Right kidney (tissue), 1 donor: ENCODE data around the gene LMO2.

ENCODE experiments used
- DNase-seq: peaks from one replicate; pipeline ENCODE4 v3.0.0-alpha.2; 2016

The LMO2 gene

GRCh38 chr11:33916736-33917135 lies 24.9 kb upstream of the LMO2 start:
- DNase-seq, result no peak

- no peak for DNase-seq
Measured at GRCh38 chr11:33915526-33915925, 23.6 kb upstream of the LMO2 start.

GRCh38 chr11:33913991-33914390 lies 22.1 kb upstream of the LMO2 start:
- no peak for DNase-seq

DNA sequence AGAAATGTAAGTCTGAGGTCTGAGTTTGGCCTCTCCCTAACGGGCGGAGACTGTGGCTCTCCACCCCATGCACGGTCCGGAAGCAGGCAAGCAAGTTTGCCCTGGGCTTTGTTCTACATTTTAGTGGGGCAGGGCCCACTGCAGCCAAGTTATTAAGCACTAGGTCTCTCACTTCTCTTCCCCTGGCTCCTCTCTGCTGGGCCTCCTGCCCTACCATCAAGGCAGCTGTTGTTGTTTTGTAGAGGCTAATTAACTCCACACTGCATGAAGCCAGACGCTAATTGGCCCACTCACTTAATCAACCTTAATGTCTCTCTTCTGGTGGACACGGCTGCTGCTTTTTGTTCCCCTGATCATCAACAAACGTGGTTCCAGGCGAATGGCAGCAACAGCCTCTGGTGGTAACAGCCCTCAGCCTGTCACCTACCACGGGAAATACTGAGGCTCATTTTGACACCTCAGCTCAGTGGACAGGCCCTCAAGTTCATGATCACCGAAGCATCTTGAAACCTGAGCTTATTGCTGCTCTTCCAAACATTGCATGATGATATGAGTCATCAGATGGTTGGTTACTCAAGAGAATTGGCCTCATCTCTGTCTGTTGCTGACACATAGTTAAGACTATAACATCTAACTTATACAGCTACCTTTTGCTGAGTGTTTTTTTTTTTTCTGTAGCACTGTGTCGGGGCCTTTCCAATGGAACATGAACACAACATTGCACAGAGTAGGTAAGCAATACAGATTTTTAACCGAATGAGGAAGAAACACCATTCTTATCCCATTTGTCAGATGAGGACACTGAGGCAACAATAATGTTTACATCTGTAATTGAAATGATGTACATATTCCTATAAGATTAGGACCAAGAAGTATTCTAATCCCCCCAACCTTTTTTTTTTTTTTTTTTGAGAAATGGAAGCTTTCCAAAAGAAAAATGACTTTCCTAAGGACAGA lies 20.8 kb upstream of the LMO2 start:
- DNase-seq, result no peak

DNA sequence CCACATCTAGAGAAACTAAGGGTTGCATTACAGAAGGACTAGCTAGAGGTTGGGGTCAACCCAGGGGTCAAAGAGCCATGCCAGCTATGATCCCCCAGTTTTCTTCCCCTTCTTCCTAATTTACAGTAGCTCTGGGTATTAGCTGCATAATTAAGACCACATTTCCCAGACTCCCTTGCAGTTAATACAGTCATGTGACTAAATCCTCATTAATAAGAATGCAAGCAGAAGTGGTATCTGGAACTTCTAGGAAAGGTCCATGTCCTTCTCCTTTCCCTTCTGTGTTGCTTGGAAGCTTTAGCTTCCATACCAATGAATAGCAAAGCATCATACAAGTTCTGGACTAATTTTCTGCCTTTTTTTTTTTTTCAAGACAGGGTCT lies 19.1 kb upstream of the LMO2 start:
- no peak for DNase-seq

- no peak for DNase-seq
Measured at GRCh38 chr11:33910296-33910957, 18.6 kb upstream of the LMO2 start.

DNA sequence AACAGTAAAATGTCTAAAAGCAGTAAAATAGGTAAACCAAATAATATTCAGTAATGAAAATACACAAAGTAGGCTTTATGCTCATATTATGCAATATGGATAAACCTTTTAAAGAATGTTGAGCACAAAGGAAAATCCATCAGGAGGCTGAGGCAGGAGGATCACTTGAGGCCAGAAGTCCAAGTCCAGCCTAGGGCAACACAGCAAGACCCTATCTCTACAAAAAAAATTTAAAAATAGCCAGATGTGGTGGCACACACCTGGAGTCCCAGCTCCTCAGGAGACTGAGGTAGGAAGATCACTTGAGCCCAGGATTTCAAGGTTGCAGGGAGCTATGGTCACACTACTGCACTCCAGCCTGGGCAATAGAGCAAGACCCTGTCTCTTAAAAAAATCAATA lies 17.7 kb upstream of the LMO2 start:
- DNase-seq, result no peak

GRCh38 chr11:33909150-33909549 lies 17.3 kb upstream of the LMO2 start:
- no peak for DNase-seq

DNA sequence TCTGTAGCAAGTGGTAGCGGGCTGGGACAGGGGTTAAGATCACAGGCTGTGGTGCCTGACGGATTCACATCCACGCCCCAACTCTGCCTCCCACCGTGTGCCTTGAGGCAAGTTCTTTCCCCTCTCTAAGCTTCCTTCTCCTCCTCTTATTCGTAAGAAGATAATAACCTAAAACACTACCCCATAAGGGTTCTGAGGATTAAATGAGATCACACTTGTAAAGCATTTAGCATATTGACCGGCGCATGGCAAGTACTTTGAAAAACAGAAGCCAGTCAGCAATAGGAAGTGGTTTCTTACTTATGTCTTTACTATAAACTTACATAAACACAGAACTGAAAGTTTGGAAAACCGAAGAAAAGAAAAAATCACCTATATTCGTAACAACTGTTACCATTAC lies 15.5 kb upstream of the LMO2 start:
- no peak for DNase-seq

GRCh38 chr11:33906484-33907186 lies 14.8 kb upstream of the LMO2 start:
- DNase-seq, result peak; percentile 12

GRCh38 chr11:33904102-33904501 lies 12.2 kb upstream of the LMO2 start:
- no peak for DNase-seq

GRCh38 chr11:33900159-33900840 lies 8.4 kb upstream of the LMO2 start:
- no peak for DNase-seq

DNA sequence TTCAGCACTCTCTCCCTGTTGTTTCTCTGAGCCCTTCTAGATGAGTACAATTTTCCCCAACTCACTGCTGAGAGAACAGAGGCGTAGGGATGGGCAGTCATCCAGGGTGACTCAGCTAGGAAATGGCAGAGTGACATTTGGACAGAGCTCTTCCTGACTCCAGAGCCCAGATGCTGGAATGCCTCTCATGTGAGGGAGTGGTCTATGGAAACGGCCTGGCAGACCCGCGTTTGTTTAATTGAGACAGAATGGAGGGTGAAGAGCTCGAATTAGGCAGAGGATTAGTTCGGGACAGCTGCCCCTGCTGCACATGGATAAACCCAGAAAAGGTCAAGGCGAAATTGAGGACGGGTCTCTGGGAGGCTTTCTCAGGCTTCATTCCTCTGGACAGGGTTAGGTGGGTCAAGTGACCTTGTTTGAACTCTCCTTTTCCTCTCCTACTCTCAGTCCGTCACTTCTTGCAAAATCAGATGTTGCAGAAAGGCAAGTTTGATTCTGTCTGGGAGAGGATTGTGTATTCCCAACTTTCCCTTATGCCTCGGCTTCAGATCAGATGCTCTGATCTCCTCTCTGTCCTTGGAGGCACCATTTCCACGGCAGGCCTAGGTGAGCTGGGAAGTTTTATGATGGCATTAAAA lies 7.6 kb upstream of the LMO2 start:
- DNase-seq, result peak; percentile 5

DNA sequence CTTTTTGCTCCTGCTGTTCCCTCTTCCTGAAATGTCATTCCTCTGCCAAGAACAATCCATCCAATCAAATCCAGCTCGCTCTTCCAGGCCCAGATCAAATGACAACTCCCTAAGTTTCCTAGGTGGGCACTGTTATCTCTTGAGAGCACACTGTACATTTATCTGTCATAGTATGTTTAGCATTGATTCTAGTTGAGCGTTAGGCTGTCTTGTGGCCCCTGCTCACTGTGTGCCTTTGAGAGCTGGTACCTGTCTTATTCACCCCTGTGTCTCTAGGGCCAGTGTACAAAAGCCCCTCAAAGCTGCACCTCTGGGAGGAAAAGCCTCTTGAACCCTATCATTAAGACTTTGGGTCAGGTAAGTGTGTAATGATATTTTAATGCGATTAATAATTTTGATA lies 7.1 kb upstream of the LMO2 start:
- DNase-seq, result no peak

DNA sequence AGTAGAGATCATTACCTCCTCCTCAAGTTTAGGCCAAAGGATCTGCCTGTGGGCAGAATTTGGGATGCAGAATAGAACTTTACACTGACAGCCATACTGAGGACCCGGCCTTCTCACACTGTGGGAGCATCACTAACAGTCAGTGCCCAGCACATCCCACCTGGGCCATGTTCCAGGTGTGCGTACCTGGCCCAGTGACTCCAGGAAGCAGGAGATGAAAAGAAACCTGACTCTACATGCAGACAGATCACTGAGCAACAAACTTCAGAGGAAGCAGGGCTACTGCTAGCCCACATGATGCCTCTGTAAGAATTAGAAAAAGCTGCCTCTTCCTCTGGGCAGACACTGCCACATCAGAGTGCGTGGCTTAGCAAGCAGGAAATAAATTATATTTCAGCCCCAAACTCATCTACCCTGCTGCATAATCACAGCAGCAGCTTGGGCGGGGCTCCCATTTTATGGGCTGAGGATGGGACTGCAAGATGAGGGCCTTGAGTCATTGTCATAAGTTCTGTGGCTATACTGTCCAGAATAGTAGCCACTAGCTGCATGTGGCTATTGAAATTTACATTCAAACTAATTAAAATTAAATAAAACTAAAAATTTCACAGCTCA lies 6.0 kb upstream of the LMO2 start:
- DNase-seq, result no peak

DNA sequence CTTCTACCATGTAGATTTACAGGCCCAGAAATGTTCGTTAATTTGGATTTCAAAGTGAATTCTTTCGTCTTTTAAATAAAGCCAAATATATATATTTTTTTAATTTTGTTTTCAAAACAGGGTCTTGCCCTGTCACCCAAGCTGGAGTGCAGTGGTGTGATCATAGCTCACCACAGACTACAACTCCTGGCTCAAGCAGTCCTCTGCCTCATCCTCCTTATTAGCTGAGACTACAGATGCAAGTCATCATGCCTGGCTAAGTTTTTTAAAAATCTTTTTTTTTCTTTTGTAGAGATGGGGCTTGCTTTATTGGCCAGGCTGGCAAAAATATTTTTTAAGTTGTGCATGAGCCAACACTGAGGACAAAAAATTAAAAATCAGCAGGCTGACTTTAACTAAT lies 5.0 kb upstream of the LMO2 start:
- DNase-seq, result no peak

DNA sequence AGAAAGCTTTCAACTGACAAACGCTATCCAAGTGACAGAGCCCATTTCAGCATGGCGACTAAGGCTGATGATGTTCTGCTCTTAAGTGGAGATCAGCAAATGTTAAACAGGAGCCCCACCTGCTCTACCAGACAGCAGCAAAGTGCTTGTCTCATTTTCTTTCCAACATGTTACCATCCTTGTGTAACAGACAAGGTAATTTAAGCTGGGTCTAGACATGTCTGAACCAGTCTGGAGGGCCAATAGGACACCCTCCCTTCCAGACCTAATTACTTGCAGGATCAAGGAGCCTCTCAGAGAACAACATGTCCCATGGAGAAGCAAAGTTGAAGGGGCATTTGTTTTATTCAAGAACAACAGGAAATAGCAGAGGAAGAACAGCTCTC lies 3.9 kb upstream of the LMO2 start:
- DNase-seq, result no peak

DNA sequence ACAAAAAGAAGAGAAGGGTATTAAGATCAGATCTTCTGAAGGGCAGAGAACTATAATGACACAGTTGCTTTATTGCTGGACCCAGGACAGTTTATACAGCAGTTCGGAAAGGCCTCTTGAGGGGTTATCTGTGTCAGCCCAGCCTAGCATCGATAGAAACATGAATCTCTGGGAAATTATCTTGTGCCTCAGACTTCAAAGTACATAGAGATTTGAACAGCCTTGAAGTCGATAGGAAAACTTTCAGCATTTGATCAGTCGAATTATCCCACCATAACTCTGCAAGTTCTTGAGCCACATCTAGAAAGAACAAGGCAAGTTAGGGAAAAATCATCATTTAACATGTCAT lies 2.5 kb upstream of the LMO2 start:
- DNase-seq, result no peak

GRCh38 chr11:33893711-33894397 lies 2.0 kb upstream of the LMO2 start:
- no peak for DNase-seq

DNA sequence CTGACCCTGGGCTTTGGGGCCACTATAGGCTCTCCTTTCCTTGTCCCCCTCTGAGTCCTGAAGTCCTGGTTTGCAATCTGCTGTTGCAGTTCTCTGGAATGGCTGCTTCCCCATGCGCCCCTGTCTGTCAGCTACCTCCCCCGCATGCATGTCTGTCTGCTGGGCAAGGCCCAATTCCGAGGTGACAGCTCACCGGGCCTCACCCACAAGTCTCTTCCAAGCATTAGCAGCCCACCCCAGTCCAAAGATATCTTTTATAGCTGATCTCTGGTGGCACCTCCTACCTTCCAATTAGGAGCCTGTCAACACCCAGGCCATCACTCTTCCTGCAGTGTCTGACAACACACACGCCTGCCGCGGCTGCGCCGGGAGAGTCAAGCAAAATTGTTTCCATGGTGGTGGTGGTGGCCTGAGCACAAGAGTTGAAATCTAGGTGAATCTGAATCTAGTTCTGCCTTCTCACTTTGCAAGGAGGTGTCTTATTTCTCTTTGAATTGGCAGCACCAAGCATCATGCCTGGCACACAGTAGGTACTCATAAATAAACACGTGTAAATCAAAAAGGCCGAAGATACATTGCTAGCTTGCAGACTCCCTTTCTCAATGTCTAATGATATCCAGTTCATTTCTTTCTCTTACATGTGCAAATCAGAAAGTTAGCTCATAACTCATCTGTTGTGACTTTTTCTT lies 1.2 kb upstream of the LMO2 start:
- peak; percentile 25 for DNase-seq
